Measurements from ENCODE around the gene ATP2B2. TPM values are rescaled to one million over a fixed set of nuclear protein-coding genes. Genes with fewer than 3 reads are reported as not detected.

ATP2B2 gene
- total and polyA plus RNA-seq, 8 donors = 0.11 to 0.75 (median 0.21) TPM

DNA sequence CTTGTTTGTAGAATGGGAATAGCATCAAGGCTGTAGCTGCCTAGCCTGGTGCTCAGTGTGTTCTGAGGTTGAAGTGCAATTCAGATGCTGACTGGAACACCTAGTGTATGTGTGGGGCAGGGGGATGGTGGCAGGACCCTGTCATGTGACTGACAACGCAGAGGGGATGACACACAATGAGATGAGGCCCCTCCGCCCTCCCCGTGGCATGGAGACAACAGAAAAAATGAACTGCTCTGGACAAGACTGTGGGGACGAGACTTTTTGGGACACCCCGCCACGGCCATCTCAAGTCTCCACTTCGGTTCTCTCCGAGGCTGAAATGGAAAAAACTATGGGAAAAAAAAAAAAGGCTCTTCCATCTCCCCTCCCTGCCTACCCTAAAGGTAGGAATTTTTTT, 174.1 kb downstream of the ATP2B2 start:
- TF ChIP-seq, protein P1, sequence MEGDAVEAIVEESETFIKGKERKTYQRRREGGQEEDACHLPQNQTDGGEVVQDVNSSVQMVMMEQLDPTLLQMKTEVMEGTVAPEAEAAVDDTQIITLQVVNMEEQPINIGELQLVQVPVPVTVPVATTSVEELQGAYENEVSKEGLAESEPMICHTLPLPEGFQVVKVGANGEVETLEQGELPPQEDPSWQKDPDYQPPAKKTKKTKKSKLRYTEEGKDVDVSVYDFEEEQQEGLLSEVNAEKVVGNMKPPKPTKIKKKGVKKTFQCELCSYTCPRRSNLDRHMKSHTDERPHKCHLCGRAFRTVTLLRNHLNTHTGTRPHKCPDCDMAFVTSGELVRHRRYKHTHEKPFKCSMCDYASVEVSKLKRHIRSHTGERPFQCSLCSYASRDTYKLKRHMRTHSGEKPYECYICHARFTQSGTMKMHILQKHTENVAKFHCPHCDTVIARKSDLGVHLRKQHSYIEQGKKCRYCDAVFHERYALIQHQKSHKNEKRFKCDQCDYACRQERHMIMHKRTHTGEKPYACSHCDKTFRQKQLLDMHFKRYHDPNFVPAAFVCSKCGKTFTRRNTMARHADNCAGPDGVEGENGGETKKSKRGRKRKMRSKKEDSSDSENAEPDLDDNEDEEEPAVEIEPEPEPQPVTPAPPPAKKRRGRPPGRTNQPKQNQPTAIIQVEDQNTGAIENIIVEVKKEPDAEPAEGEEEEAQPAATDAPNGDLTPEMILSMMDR (IDR thresholded peaks at IDR 0.05) = no peak
- DNase-seq = peak in 1 of 6 donors; percentile 9

GRCh38 chr3:10330319-10330718, 175.1 kb downstream of the ATP2B2 start:
- Histone ChIP-seq H3K36me3 (no peaks in the 10 kb centered on the region), H3K4me1 (no peaks in the 10 kb centered on the region), H3K27me3 (no peaks in the 10 kb centered on the region), H3K27ac (no peak overlapping the region), H3K9me3 (no peaks in the 10 kb centered on the region), H3K4me3 (no peak overlapping the region)
- FAIRE-seq (no peak), DNase-seq (peak in 1 of 6 donors; percentile 34), ATAC-seq (no peak)
- intact Hi-C loops (cut with DNase I) = no loop called here
- TF ChIP-seq, protein P1 (IDR thresholded peaks at IDR 0.05) = no peak
- 54 to 68% methylated on average over 11 to 12 of the region's 12 CpGs for WGBS, 2 donors

More for the DNA sequence above, 174.1 kb downstream of the ATP2B2 start:
- FAIRE-seq = no peak
- ATAC-seq = no peak
- no peak overlapping the region for H3K27ac ChIP-seq
- intact Hi-C loops (cut with DNase I) = no loop called here
- 65 to 78% methylated on average over 8 of the region's 8 CpGs for WGBS, 2 donors
- H3K36me3 ChIP-seq = no peaks in the 10 kb centered on the region
- H3K27me3 ChIP-seq = no peaks in the 10 kb centered on the region
- no peaks in the 10 kb centered on the region for H3K4me1 ChIP-seq
- no peaks in the 10 kb centered on the region for H3K9me3 ChIP-seq
- no peak overlapping the region for H3K4me3 ChIP-seq

- no peaks in the 10 kb centered on the region for H3K27me3 ChIP-seq
- FAIRE-seq = no peak
Observed at GRCh38 chr3:10329495-10330015, 175.8 kb downstream of the ATP2B2 start.

DNA sequence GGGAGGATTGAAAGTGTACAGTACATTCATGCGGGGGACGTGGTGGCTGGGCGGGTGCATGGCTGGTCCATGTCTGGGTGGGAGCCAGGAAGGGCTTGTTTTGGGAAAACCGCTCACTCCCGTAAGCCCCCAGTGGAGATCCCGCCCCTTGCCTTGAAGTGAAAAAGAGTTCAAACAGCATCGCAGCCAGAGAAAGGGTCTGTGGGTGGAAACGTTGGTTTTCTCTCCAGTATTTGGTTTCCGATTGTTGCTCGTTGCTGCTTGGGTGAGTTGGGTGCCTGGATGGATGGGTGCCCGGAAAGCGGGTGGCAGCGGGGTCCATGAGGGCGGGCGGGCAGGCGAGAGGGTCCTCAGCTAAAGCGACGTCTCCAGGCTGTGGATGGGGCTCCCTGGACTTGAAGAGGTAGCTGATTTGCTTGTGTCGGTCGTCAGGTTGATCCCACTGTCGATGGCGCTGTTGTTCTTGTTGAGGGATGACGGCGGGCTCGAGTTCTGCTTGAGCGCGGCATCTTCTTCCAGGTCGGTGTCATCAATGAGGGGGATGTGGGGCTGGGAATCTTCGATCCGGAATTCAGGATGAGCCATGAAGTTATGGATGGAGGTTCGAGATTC, 176.8 kb downstream of the ATP2B2 start:
- Histone ChIP-seq H3K9me3 (no peaks in the 10 kb centered on the region), H3K4me3 (no peak overlapping the region), H3K36me3 (no peaks in the 10 kb centered on the region), H3K27me3 (no peaks in the 10 kb centered on the region), H3K27ac (no peak overlapping the region), H3K4me1 (no peaks in the 10 kb centered on the region)
- TF ChIP-seq, protein P1 (IDR thresholded peaks at IDR 0.05) = no peak
- ATAC-seq (no peak), DNase-seq (peak in 1 of 6 donors; percentile 22), FAIRE-seq (no peak)
- intact Hi-C loops (cut with DNase I) = no loop called here
- WGBS, 2 donors = 23 to 25% methylated on average over 31 of the region's 31 CpGs

More at GRCh38 chr3:10329495-10330015, 175.8 kb downstream of the ATP2B2 start:
- TF ChIP-seq, protein P1 (IDR thresholded peaks at IDR 0.05) = no peak
- 54 to 58% methylated on average over 14 of the region's 14 CpGs for WGBS, 2 donors
- DNase-seq (peak in 1 of 6 donors; percentile 35), ATAC-seq (no peak)
- intact Hi-C loops (cut with DNase I) = no loop called here
- H3K9me3 ChIP-seq = no peaks in the 10 kb centered on the region
- H3K4me3 ChIP-seq = no peak overlapping the region
- no peaks in the 10 kb centered on the region for H3K4me1 ChIP-seq
- H3K36me3 ChIP-seq = no peaks in the 10 kb centered on the region
- no peak overlapping the region for H3K27ac ChIP-seq

- DNase-seq (no peak), ATAC-seq (no peak), FAIRE-seq (no peak)
- no peaks in the 10 kb centered on the region for H3K9me3 ChIP-seq
- H3K27me3 ChIP-seq = no peaks in the 10 kb centered on the region
- no peak overlapping the region for H3K27ac ChIP-seq
- TF ChIP-seq, protein P1 (IDR thresholded peaks at IDR 0.05) = no peak
- H3K36me3 ChIP-seq = no peaks in the 10 kb centered on the region
- H3K4me3 ChIP-seq = no peak overlapping the region
- 41 to 47% methylated on average over 10 of the region's 10 CpGs for WGBS, 2 donors
- intact Hi-C loops (cut with DNase I) = no loop called here
- no peaks in the 10 kb centered on the region for H3K4me1 ChIP-seq
Observed at GRCh38 chr3:10327592-10327991, 177.8 kb downstream of the ATP2B2 start.

Data from pancreas (tissue), 10 donors.